H1 (cell line): Measurements from ENCODE around the gene UBASH3A. TPM values are rescaled to one million over a fixed set of nuclear protein-coding genes. Genes with fewer than 3 reads are reported as not detected.

ENCODE experiments used
- ATF2 ChIP-seq: IDR thresholded peaks from 2 replicates; pipeline ENCODE4 v1.6.1; 2012; ENCODE audit warnings: low read length, inconsistent platforms
- POU5F1 ChIP-seq: IDR thresholded peaks from 2 replicates; pipeline ENCODE4 v1.6.1; 2011; ENCODE audit warnings: low read depth, mild to moderate bottlenecking, low read length, moderate library complexity
- polyA plus RNA-seq, 7 experiments: library from polyadenylated mRNA; depleted of rRNA in 3 of 7; stranded (reverse) in 5 of 7; unstranded in 2 of 7; fragments of >200 nt in 5 of 7; fragments of 200-250 nt in 2 of 7; gene quantifications; 1 replicate in 5 of 7; 2 replicates in 1 of 7; 4 replicates in 1 of 7; pipeline versions ENCODE4 v1.2.1 to v1.2.3, GENCODE V29; 2011 to 2013; ENCODE audit warnings: missing spikeins in 2 of 7, mixed read lengths in 2 of 7
- total RNA-seq: library from RNA; stranded (reverse); fragmentation: NEBNext Ultra II Directional; extraction: Animal tissue kit (Norgen Biotek cat#: 25700); gene quantifications from 2 replicates; pipeline ENCODE4 v1.2.1, GENCODE V29; 2021
- TF ChIP-seq, protein P1 (sequence below): fragments of 300-600 bp; sonication (generic); IDR thresholded peaks from 2 replicates; pipeline ENCODE4 v1.7.1; 2012; ENCODE audit warnings: low read length, moderate library complexity, mild to moderate bottlenecking, inconsistent platforms; ENCODE audit not compliant: insufficient replicate concordance
- TF ChIP-seq, protein P2 (sequence below): IDR thresholded peaks from 2 replicates; pipeline ENCODE4 v1.6.1; 2011; ENCODE audit warnings: low read length, improper control_type of control experiment

UBASH3A gene
- total and polyA plus RNA-seq, 2 of the 8 experiments (the other 6 are each of a cell fraction or from before 2014, with no cell fraction given): not detected

- TF ChIP-seq, protein P1, sequence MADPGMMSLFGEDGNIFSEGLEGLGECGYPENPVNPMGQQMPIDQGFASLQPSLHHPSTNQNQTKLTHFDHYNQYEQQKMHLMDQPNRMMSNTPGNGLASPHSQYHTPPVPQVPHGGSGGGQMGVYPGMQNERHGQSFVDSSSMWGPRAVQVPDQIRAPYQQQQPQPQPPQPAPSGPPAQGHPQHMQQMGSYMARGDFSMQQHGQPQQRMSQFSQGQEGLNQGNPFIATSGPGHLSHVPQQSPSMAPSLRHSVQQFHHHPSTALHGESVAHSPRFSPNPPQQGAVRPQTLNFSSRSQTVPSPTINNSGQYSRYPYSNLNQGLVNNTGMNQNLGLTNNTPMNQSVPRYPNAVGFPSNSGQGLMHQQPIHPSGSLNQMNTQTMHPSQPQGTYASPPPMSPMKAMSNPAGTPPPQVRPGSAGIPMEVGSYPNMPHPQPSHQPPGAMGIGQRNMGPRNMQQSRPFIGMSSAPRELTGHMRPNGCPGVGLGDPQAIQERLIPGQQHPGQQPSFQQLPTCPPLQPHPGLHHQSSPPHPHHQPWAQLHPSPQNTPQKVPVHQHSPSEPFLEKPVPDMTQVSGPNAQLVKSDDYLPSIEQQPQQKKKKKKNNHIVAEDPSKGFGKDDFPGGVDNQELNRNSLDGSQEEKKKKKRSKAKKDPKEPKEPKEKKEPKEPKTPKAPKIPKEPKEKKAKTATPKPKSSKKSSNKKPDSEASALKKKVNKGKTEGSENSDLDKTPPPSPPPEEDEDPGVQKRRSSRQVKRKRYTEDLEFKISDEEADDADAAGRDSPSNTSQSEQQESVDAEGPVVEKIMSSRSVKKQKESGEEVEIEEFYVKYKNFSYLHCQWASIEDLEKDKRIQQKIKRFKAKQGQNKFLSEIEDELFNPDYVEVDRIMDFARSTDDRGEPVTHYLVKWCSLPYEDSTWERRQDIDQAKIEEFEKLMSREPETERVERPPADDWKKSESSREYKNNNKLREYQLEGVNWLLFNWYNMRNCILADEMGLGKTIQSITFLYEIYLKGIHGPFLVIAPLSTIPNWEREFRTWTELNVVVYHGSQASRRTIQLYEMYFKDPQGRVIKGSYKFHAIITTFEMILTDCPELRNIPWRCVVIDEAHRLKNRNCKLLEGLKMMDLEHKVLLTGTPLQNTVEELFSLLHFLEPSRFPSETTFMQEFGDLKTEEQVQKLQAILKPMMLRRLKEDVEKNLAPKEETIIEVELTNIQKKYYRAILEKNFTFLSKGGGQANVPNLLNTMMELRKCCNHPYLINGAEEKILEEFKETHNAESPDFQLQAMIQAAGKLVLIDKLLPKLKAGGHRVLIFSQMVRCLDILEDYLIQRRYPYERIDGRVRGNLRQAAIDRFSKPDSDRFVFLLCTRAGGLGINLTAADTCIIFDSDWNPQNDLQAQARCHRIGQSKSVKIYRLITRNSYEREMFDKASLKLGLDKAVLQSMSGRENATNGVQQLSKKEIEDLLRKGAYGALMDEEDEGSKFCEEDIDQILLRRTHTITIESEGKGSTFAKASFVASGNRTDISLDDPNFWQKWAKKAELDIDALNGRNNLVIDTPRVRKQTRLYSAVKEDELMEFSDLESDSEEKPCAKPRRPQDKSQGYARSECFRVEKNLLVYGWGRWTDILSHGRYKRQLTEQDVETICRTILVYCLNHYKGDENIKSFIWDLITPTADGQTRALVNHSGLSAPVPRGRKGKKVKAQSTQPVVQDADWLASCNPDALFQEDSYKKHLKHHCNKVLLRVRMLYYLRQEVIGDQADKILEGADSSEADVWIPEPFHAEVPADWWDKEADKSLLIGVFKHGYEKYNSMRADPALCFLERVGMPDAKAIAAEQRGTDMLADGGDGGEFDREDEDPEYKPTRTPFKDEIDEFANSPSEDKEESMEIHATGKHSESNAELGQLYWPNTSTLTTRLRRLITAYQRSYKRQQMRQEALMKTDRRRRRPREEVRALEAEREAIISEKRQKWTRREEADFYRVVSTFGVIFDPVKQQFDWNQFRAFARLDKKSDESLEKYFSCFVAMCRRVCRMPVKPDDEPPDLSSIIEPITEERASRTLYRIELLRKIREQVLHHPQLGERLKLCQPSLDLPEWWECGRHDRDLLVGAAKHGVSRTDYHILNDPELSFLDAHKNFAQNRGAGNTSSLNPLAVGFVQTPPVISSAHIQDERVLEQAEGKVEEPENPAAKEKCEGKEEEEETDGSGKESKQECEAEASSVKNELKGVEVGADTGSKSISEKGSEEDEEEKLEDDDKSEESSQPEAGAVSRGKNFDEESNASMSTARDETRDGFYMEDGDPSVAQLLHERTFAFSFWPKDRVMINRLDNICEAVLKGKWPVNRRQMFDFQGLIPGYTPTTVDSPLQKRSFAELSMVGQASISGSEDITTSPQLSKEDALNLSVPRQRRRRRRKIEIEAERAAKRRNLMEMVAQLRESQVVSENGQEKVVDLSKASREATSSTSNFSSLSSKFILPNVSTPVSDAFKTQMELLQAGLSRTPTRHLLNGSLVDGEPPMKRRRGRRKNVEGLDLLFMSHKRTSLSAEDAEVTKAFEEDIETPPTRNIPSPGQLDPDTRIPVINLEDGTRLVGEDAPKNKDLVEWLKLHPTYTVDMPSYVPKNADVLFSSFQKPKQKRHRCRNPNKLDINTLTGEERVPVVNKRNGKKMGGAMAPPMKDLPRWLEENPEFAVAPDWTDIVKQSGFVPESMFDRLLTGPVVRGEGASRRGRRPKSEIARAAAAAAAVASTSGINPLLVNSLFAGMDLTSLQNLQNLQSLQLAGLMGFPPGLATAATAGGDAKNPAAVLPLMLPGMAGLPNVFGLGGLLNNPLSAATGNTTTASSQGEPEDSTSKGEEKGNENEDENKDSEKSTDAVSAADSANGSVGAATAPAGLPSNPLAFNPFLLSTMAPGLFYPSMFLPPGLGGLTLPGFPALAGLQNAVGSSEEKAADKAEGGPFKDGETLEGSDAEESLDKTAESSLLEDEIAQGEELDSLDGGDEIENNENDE: no peak
- TF ChIP-seq ATF2 (no peak), POU5F1 (no peak)
- TF ChIP-seq, protein P2, sequence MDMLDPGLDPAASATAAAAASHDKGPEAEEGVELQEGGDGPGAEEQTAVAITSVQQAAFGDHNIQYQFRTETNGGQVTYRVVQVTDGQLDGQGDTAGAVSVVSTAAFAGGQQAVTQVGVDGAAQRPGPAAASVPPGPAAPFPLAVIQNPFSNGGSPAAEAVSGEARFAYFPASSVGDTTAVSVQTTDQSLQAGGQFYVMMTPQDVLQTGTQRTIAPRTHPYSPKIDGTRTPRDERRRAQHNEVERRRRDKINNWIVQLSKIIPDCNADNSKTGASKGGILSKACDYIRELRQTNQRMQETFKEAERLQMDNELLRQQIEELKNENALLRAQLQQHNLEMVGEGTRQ: no peak
These were observed 10.8 kb upstream of the UBASH3A start (continued) for GRCh38 chr21:42392731-42393442.
